22Rv1 (cell line): ENCODE results near the gene ACLY.

ENCODE experiments used
- H3K27ac ChIP-seq: fragments of 450-650 bp; 2 replicates; pipeline ENCODE4 v1.5.1; 2017
- ZFX ChIP-seq: fragments of 450-650 bp; IDR thresholded peaks from 2 replicates; pipeline ENCODE4 v1.6.1; 2017; ENCODE audit warnings: antibody characterized with exemption, borderline replicate concordance
- TF ChIP-seq, protein P1 (sequence below): fragments of 450-650 bp; IDR thresholded peaks from 2 replicates; pipeline ENCODE4 v1.5.1; 2017; ENCODE audit warnings: mild to moderate bottlenecking

ACLY gene

DNA sequence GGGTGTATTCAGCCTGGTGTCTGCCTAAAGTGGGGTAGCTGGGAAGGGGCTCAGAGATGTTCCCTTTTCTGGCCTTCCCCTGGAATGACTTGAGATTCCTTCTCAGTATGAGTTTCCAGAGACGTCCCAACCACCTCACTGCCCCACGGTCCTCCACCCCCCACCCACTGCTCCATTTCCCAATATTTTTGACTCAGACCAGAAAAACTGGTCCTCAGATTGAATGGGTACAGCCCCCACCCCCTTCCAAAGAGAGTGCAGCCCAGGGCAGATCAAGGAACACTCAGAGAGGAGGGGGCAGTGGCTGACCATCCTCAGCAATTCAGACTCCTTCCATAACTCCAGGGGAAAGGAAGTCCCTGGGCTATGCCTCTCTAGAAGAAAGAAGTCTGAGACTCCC lies 3.2 kb downstream of the ACLY start:
- TF ChIP-seq, protein P1, sequence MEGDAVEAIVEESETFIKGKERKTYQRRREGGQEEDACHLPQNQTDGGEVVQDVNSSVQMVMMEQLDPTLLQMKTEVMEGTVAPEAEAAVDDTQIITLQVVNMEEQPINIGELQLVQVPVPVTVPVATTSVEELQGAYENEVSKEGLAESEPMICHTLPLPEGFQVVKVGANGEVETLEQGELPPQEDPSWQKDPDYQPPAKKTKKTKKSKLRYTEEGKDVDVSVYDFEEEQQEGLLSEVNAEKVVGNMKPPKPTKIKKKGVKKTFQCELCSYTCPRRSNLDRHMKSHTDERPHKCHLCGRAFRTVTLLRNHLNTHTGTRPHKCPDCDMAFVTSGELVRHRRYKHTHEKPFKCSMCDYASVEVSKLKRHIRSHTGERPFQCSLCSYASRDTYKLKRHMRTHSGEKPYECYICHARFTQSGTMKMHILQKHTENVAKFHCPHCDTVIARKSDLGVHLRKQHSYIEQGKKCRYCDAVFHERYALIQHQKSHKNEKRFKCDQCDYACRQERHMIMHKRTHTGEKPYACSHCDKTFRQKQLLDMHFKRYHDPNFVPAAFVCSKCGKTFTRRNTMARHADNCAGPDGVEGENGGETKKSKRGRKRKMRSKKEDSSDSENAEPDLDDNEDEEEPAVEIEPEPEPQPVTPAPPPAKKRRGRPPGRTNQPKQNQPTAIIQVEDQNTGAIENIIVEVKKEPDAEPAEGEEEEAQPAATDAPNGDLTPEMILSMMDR = no peak
- no peak for TF ChIP-seq ZFX

DNA sequence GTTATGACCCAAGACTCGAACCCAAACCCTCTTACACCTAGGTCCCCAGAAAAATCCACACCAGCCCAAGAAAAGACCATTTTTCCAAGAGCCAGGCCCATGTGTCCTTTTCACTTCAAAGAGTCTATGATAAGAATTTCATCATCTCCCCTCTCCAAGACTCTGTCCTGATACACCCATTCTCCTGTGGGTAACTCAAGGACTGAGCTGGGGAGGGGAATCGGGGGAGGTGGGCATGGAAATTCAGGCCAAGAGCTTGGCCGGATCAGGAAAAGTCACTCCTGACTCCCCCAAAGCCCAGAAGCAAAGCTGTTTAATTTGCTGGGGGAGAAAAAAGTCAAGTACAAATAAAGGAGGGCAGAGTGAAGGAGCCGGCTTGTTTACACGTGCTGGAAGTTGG lies 3.7 kb downstream of the ACLY start:
- no peak for TF ChIP-seq ZFX
- TF ChIP-seq, protein P1 = no peak
- no peak overlapping the region for H3K27ac ChIP-seq

More for the DNA sequence above, 3.2 kb downstream of the ACLY start:
- H3K27ac ChIP-seq = 0 out of 2 replicates have a peak overlapping the region, but pooled peaks have one; percentile 13

DNA sequence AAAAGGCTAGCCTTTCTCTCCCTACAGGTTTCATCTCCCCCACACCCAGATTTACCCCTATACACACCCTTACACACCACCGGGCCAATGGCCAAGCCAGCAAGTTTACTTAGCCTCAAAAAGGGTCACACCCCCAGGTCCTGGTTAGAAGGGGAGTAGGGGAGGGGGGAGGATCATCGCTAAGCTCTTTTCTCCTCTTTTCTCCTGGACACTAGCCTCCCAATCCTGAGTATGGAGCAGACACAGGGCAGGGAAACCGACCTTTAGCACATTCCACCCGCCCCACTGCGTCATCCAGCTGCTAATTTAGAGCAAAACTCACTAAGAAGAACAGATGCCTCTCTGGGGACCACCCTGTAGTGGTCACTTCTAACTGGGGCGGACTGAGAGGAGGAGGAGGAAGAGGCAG lies 4.4 kb downstream of the ACLY start:
- H3K27ac ChIP-seq = no peak overlapping the region
- TF ChIP-seq ZFX = no peak
- TF ChIP-seq, protein P1 = no peak

DNA sequence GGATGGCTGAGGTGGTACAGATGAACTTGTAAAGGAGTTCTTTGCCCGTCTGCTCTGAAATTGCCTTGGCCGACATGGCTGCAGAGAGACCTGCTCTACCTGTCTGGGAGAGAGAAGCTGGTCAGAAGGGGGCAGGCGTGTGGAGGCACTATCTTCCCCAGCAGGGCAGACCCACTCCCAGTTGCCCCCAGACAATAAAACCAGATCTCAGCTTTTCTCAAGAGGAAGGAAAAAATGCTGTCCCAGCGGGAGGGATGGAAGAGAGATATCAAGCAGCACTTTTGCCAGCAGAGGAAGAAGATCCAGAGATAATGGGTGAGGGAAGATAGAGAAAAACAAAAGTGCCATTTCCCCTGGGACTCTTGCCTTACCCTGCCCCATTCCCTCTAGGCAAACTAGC lies 5.0 kb downstream of the ACLY start:
- no peak overlapping the region for H3K27ac ChIP-seq
- TF ChIP-seq, protein P1 = no peak
- TF ChIP-seq ZFX = no peak

DNA sequence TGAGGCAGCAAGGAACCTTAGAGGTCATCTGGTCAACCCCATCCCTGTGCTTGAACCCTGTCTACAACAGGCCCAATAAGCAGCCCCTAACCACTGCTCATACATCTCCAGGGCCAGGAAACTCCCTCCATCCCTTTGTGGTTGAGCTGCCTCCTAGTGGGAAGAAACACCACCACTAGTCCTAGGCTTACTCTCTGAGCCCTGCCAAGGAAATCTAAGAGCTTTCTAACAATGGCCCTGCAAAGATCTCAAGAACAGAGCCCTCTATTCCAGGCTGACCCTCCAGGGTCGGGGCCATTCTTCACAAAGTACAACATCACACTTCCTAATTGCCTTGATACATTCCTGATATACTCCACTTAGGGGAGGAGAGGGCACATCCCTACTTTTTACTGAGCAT lies 5.8 kb downstream of the ACLY start:
- H3K27ac ChIP-seq = no peak overlapping the region
- no peak for TF ChIP-seq ZFX
- TF ChIP-seq, protein P1 = no peak

DNA sequence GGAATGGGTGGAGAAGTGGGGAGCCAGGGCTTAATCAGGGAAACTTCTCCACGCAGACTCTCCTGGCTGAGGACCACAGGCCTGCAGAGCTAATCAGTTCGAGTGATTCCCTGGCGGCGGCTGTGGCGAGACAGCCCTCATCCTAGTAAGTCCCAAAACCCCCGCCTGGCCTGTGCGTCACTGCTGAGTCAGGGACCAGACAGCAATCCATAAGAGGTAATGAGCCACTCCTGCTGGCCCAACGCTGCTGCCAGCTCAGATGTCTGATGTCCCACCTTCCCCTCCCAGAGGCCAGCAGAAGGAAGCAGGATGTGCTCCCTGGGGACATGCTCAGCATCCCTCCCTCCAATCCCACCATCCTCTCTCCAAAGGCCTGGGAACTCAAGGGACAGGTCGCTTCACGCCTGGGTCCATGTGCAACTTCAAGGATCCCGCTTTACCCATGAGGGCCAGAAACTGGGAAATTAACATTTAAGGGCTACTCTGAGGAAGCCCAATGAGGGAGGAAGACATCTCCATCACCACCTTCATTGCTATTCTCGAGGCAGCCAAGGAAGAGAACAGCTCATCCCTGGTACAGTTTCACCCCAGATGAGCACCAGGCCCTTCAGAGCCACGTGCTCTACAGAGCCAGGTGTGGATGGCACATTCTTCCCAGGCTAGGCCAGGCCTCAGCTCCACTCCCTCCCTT lies 7.9 kb downstream of the ACLY start:
- no peak overlapping the region for H3K27ac ChIP-seq
- no peak for TF ChIP-seq ZFX
- TF ChIP-seq, protein P1 = no peak

DNA sequence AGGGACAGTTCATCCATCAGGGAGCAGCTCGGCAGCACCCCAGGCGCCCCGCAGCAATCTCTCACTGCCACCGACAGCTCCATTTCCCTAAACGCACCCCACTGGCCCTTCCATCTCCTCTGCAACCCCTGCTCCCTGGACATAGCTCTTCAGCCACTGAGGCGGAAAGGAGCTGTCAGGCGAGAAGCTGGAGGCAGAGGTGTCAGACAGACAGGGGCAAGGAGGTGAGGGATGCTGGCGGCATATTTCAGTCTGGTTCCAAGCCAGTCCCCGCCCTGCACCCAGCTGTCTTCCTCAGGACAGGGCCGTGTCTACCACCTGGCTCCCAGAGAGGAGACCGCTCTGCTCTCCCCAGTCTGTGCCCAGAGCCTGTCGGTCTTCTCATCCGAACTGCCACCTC lies 9.7 kb downstream of the ACLY start:
- no peak for TF ChIP-seq ZFX
- TF ChIP-seq, protein P1 = no peak
- H3K27ac ChIP-seq = no peak overlapping the region
